HG02970 (cell line): ENCODE data around the gene KRT2.
"Not testable (repeated sequence)": the region's sequence is repeated elsewhere in the genome, so short reads cannot be mapped to it uniquely, and the experiment has no call there.

Experiments used
- ATAC-seq: cut with Tn5 transposase; IDR thresholded peaks from one replicate; pipeline ENCODE4 v1.9.1; 2021; ENCODE audit warnings: mild to moderate bottlenecking, moderate library complexity, moderate number of reproducible peaks; ENCODE audit not compliant: unreplicated experiment, low FRiP score

KRT2 gene

DNA sequence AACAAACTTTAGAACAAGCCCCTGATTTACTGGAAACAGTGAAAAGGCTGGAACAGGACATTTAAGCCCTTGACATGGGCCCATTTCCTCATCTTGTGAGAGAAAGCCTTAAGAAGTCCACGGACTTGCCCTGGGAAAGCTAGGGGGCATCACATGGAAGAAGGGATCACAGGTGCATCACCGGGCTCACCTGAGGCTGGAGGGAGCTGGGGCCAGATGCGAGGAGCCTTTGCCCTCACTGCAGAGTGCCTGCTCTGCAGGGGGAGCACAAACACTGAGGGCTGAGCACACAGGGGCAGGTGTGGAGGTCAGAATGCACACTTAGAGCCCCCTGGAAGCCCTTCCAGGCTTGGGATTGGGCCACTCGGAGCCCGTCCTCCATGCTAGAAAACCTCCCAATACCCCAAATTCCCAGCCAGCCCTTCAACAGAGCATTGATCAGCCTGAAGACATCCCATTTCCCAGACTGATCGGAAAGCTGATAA is 33.4 kb upstream of the KRT2 start:
- no peak for ATAC-seq

DNA sequence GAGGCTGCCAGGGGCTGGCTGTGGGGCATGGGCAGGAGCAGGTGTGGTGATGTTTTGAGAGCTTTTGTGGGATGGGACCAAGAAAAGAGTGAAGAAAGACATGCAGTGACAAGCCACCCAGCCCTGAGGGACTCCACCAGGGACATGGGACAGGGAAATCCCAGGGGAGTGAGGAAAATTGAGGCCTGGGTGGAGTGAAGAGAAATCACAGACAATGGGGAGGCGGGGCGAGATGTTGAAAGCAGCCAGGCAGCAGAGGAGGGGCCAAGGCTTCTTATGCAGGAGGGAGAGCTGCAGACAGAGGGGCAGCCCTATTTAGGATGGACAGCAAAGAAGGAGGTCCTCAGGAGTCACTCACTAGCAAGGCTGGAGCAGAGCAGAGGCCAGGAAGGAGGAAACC is 32.4 kb upstream of the KRT2 start:
- no peak for ATAC-seq

DNA sequence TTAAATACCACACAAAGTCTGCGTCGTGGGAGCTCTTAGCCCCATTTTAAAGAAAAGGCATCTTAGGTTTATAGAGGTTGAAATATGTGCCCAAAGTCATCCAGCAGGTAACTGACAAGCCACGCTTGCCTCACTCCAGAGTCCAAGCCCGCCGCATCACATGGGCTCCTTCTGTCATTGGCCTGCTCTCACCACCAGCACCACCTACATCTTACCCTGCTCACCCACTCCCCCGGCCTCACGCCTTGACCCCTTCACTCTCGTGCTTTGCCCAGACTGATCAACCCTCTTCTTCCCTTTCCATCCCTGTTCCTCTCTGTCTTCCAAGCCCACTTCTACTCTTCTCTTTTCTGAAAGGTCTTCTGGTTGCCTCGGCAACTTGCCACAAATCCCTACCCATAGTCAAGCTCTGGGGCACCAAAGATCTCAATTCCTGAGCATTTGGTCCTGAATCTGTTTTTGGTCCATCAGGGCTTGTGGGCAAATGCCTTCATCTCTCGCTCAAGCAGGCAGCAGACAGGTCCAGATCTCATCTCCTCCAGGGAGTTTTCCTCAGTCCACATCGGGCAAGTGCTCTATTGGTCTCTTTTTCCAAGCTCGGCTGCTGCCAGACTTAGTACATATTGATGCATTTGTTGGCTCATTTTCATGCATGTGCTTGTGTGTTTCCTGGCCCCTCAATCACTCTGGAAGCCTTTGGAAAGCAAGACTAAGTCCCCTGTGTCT is 31.7 kb upstream of the KRT2 start:
- no peak for ATAC-seq

DNA sequence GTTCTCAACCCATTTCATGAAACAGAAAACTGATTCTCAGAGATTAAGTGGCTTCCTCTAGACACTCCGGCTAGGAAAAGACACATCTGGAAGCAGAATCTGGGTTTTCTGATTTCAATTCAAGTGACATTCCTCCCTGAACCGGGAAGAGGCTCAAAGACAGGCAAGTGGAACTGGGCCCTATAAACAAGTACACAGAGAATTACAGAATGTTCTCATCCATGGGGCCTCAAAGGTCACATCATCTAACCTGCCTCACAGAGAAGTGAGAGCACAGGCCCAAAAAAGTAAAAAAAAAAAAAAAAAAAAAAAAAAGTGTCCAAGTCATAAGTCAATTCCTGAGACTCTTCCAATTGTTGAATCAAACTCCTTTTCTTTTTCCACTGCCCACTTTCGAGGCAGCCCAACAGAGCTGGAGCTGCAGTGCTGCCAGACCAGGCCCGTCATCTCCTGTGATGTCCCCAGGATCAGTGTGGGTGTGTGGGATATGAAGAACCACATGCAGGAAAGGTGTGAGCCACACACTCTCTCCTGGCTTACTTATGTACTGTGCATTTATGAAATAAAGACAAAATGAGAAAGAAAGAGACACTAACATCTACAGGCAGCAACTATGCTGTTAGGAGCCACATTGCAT is 31.0 kb upstream of the KRT2 start:
- ATAC-seq: no peak

DNA sequence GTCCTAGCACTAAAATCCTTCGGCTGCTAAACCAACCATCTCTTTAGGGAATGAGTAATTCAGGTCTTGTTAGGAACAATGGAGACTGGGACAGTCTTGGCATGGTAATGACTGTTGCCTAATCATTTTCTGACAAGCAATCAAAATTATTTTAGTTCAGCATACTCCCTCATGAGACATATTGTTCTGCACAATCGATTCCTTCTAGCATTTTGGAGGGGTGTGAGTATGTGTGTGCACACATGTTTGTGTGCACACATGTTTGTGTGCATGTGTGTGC is 30.3 kb upstream of the KRT2 start:
- no peak for ATAC-seq

DNA sequence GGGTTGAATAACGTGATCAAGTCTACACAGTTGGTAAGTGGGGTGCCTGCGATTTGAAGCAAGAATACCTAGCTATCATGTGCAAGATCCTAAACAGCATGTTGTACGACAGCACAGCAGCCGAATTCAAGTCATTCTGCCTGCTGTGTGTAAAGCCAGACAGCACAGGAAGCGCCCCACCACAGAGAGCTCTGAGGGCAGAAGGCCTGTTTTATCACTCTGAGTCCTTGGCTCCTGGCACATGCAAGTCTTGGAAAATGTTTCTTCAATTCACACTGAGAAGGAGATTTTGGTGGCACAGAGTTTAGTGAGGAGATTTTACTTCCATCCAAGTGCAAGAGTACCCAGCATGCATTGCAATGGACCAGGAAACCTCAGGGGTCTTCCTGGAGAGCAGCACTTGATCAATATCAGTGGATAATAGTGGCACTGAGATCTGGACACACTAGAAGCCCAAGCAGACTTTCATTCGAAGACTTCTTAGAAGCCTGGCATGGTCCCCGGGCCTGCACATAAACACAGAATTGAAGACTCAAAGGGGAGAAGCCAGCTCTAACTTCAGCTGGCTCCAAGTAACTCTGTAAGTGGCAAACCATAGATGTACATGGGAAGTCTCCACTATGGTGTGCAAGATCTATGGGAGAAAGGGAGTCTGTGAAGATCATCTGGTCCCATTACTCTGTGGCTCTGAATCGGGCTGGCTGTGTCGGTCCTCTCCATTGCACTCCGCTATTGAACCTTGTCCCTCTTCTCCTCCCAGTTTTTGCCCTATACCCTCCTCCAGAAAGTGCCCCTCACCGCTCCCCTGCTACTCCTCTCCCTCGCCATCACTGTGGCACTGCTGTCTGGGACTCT is 29.7 kb upstream of the KRT2 start:
- ATAC-seq: no peak

DNA sequence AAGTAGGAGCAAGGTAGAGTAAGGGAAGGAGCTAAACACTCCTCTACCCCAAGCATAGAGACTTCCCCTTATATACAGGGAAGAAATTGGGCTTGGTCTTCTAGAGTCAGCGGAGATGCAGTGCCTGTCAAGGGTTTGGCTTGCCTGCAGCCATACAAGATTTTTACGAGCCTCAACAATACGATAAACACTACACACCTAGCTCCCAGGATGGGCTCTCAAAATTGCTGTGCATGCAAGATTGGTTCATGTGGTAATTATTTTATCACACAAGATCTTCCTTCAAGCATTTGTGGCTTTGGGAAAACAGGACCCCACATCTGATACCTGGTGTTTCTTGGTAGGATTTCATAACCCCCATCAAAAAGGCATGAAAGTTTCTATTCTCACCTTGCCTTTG is 28.4 kb upstream of the KRT2 start, which contains the start of gene KRT1:
KRT1 (minus strand) TSS at position 45 of the 400 bp plus-strand sequence. CDS start 59 bp downstream, outside the sequence.
- no peak for ATAC-seq

DNA sequence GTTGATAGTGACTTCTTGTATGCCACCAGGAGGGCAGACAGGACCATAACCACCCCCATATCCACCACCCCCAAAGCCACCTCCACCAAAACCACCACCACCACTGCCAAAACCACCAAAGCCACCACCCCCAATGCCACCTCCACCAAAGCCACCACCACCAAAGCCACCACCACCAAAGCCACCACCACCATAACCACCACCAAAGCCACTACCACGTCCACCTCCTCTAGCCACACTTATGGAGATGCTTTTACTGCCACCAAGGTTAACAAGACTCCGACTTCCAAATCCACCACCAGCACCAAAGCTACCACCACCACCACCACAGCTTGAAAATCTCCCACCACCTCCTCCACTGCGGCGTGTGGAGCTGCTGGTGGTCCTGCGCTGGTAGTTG is 27.9 kb upstream of the KRT2 start:
- no peak for ATAC-seq

DNA sequence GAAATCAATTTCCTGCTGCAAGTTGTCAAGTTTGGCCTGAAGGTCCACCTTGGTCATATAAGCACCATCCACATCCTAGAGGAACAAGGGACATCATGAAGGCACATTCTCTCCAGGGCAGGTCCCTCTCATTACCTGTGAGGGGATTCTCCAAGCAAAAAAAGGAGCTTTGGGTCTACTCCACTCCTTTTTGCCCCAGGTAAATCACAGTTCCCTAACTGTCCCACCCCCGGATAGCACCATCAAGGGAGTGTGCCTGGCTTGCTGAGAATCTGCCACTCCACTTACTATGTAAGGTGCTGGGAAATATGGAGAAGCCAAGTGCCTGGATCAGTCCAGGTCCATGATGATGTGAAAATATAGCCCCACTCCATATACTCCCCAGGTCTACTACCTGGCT is 25.7 kb upstream of the KRT2 start:
- ATAC-seq: no peak

DNA sequence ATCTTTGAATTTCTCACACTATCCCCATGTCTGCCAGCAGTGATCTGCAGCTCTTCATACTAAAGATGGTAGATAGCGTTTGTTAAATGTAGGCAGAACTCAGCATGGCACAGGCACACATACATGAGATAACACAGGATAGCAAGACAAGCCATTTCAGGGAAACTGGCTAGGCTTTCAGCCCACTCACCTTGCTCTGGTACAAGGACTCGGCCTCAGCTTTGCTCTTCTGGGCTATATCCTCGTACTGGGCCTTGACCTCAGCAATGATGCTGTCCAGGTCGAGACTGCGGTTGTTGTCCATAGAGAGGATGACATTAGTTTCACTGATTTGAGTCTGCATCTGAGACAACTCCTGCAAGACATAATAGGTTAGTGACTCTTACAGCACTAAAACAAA is 25.1 kb upstream of the KRT2 start:
- ATAC-seq: no peak

DNA sequence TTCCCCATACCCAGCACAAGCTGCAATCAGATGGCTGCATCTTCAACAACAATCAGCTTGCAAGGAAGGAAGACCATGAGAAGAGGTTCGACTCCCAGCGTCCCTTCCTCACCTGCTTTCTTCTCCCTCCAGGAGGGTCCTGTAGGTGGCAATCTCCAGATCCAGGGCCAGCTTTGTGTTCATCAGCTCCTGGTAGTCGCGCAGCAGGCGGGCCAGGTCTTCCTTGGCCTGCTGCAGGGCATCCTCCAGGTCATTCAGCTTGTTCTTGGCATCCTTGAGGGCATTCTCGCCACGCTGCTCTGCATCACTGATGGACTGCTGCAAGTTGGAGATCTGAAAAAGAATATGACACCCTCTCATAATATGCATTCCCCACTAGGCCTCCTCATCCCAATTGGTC is 24.2 kb upstream of the KRT2 start:
- ATAC-seq: no peak

DNA sequence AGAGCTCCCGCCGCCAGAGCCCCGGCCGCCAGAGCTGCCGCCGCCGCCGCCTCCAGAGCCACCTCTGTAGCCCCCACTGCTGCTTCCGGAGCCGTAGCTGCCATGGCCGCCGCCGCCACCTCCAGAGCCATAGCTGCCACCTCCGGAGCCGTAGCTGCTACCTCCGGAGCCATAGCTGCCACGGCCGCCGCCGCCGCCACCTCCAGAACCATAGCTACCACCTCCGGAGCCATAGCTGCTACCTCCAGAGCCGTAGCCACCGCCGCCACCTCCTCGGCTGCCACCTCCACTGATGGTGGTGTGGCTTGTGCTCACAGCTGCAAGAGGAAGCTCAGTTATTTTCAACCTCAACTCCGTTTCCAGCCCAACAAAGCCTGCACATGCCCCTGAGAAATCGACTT is 23.3 kb upstream of the KRT2 start:
- ATAC-seq: no peak

DNA sequence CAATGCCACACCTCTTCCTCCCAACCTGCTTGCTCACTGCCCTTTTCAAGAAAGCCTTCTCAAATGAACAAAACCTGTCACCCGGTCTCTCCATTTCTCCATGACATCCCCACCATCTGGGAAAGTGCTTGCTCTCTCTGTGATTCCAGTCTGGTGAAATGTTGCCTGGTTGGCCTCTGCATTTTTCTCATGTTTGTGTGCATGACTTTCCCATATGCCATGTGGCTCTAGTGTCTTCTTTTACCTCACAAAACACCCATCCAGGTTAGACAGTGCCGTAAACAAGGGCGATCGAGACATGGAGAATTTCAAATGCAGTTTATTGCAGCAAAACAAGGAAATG is 22.4 kb upstream of the KRT2 start:
- ATAC-seq: no peak

DNA sequence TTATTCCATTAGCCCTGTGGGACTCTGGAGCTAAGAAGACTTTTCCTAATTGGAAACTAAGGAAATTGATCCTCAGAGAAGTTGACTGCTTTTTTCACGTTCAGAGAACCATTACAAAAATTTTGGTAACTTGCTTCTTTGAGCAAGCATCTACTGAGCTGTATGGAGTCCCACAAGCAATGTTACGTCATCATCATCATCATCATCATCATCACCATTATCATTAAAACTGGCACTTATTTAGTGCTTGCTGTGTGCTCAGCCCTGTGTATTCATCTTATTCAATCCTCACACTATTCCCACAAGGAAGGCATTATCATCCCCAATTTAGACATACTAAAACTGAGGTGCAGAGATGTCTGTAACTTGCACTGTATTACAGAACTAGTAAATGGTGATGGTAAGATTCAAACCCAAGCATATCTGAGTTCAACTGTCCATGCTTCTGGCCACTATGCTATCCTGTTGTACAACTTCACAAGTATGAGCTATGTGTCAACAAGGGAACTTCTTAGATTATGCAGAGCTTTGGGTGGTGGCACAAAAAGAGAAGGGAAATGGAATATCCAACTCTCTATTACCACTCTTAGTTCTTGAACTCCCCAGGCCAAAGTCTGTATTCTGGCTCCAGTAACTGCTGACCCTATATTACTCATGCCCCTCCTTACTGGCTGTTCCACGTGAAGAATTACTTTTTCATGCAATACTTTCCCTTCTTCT is 21.9 kb upstream of the KRT2 start:
- no peak for ATAC-seq

DNA sequence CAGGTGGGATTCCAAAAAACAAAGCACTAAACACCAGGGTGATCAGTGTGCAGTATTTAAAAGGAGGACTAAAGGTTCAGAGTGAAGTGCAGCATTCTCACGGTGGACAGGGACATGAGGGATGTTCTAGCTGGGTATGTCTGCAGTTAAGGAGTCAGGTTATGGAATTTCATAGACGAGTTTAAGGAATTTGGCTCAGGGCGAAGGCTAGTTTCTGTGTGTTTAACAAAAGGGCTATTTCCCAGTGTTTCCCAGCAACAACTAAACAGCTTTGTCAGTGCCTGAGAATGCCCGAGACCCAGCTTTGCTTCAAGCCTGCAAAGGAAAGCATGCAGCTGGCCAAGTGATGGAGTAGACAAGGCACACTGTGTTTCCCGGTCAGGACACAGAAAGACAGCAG is 21.2 kb upstream of the KRT2 start:
- ATAC-seq: no peak

DNA sequence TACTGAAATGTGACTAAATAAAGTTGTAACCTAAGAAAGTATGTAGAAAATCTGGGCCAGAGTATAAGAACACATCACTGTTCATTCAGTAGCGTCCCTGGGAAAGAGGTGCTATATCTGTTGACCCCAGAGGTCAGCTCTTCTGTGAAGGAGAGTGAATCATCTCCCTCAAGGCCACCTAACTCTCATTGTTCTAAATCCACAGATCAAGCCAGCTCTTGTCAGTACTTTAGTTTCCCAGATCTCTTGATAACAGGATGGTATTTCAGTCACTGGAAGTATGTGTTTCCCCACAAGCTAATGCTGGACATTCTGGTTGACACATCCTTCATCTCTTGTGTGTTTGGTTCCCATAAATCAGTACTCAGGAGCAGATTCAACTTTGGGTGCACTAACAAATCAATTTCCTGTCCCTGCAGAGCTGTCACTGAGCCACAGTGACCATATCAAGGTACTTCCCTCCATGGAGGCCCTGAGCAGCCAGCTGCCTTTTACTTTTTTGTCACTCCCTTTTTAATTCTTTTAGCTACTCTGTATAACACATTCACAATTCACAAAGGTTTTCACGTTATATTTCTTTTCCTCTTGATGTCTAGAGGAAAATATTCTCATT is 20.4 kb upstream of the KRT2 start:
- no peak for ATAC-seq

DNA sequence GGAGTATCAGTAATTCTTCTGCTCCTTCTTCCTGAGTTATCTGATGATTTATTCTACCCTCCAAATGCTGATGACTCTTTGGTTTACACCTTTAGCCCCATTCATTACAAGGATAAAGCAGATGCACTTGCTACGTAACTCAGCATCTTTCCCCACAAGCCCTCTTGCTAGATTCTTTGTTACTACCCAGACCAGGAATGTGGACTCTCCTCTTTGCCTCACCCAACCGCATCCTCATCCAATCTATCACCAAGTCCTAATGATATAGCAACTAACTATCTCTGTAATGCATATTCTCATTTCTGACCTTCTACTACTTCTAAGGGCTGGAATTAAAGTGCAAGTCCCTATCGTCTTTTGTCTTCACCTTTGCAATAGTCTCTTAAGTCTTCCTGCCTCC is 18.9 kb upstream of the KRT2 start:
- no peak for ATAC-seq

DNA sequence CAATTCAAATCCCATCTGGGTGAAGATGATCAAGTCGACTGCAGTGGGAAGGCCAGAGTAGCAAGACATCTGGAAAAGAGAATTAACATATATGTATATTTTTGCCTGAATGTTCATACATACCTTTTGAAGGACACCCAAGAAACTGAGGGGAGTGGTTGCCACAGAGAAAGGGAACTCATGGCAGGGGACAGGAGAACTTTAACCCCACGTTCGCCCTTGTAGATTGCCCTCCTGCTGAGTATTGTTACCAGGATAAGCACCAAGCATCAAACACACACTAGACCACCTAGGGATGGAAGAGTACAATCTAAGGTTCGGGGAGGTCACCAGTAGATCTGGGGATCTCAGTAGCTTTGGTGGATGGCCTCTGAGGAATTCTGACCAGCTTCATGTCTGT is 18.5 kb upstream of the KRT2 start:
- ATAC-seq: no peak

DNA sequence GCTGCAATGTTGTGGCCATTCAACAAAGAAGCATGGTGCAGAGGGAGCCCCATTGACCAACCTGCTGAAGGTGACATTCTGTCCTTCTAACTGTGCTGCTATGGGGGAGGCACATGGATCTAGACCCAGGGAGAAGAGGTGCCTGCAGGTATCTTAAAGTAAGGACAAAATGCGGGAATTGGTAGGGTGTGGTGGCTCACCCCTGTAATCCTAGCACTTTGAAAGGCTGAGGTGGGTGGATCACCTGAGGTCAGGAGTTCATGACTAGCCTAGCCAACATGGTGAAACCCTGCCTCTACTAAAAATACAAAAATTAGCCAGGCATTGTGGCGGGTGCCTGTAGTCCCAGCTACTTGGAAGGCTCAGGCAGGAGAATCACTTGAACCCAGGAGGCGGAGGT is 17.9 kb upstream of the KRT2 start:
- not testable (repeated sequence) for ATAC-seq

DNA sequence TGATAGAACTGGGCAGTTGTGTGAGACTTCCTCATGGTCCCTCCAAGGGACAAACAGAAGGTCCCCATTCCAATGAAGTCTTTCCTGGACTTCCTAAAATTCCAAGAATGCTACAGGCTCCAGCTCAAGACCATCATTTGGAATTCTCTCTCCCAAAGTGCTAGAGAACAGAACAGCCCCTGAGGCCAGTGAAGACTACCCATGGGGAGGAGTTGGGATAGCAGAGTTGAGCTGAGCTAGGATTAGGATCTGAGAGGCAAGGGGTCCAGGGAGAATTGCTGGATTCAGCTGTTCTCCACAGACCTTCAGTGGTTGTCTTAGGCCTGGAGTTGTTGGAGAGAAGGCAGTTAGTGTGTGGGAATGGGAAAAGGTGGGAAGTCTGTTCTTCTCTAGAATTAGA is 17.4 kb upstream of the KRT2 start:
- ATAC-seq: no peak

DNA sequence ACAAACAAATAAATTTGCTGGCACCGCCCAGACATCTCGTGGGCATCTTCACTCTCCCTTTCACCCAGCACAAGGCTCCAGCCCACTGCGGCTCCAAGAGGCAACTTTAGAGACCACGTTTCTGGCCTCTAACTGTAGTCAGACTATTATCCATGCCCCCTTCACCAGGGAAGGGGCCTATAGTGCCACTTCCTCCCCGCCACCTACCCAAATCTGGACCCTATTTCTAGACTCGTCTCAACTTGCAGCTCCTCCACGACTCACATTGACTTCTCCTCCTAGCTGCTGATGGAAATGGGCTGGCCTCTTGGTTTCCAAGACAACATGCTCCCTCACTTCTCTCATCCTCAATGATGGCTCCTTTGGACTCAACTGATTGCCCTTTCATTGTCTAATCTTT is 15.9 kb upstream of the KRT2 start:
- ATAC-seq: no peak
